HG03108 (cell line): ENCODE measurements around the gene BCL6B.

Experiments used
- ATAC-seq: cut with Tn5 transposase; IDR thresholded peaks from one replicate; pipeline ENCODE4 v1.9.1; 2021; ENCODE audit warnings: moderate library complexity; ENCODE audit not compliant: unreplicated experiment

The BCL6B gene

DNA sequence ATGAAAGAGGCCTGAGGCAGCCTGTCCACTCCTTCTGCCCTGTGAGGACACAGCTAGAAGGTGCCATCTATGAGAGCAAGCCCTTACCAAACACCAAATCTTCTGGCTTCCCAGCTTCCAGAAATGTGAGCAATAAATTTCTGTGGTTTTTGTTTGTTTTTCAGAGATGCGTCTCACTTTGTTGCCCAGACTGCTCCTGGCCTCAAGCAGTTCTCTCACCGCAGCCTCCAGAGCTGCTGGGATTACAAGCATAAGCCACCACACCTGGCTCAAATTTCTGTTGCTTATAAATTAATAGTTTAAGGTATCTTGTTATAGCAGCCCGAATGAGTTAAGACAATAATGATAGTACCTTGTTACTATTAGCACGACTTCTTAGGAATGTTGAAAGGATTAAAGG is 33.5 kb downstream of the BCL6B start:
- ATAC-seq, result no peak

DNA sequence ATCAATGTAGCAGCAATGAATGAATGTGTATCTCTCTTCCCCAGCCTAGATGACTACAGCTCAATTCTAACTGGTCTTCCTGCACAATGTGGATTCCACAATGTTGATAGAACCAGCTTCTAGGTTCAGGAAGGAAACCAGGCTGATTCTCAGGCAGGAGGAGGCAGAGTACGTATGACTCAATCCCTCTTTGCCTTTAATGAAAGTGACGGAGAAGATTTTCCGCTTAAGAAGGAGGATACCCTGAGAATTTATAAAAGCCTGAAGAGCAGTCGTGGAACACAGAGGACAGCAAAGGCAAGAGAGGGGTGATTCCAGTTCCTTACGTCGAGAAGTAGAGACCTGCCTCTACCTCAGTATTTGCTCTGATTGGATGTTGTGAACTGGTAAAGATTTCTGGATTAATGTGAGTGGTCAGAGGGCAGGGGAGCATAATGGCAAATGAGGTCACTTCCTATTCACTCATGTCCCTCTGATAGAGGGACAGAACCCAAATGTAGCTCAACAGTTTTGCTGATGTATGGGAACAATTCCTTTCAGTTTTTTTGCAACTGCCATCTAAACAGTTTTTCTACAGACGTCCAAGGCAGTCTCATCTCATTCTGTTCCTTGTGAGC is 36.1 kb downstream of the BCL6B start:
- ATAC-seq, result no peak

DNA sequence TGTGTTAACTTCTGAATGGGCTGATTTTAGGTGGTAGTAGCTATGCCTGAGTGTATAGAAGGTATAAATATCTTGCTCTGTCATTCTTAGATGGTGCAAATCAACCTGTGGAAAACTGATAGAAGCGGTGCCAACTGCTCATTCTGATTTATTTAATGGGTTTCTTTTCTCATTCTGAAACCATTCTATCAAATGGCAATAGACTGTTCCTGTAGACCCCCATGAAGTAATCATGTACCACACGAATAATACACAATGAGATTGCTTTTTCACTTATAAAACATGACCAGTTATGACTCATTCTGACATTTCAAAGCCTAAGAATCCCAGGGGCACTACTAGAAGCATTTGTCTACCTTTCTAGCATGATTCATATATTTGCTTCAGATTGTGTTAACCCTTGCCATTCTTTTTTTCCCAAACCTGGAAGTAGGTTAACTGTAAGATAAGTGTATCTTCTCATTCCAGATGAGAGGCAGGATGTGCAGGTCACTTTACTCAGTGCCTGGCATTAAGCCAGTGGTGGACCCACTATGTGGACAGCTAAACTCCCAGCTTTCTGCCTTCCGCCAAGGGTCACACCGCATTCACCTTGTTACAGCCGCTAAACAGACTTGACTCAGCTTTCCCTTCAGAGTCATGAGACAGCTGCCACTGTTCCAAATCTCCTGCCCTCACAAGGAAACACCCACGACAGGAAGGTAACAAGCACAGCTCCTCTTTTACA is 37.5 kb downstream of the BCL6B start:
- no peak for ATAC-seq

DNA sequence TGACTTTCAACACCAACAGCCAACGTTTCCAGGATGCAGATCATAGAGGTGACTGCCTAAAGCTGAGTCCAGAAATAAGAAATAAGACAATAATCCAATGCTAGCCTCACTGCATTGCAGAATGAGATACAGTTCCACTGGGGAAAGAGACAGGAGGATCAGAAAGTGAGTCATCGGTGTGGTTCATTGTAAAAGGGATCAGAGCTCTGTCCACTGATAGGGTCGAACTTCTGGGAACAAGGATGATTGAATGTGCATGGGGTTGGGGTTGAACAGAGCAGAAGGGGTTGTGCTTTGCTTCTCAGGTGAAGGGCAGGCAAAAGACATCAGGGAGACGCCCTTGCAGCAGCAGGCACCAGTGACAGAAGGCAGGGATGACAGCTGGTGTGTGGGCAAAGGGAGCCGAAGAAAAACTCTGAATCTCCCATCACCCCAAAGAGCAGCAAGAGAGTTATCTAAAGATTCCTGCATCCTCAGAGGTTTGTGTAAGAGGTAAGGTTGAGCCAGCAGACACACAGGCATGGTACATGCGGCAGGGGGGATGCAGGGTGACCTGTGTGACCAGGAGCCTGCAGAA is 40.8 kb downstream of the BCL6B start:
- no peak for ATAC-seq

DNA sequence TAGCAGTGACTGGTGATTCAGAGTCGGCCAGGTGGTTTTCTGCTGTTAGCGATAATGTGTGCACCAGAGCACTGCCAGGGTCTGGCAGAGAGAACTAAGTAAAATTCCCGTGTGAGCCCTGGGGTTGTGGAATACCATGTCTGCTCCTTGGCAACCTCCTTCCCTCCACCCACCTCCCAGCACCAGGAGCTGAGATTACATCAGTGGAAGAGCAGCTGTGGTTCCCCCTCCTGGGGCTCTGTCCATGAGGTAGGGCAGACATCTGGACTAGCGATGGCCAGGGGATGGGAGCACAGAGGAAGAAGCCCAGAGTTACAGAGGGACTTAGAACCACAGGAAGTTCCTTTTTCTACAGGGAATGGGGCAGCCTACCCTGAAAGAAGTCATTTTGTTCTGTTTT is 41.4 kb downstream of the BCL6B start:
- no peak for ATAC-seq

DNA sequence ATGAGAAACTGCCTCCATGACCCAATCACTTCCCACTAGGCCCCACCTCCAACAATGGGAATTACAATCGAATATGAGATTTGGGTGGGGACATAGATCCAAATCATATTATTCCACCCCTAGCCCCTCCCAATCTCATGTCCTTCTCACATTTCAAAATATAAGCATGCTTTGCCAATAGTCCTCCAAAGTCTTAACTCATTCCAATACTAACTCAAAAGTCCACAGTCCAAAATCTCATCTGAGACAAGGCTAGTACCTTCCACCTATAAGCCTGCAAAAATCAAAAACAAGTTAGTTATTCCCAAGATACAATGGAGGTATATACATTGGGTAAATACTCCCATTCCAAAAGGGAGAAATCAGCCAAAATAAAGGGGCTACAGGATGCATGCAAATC is 44.3 kb downstream of the BCL6B start:
- no peak for ATAC-seq

DNA sequence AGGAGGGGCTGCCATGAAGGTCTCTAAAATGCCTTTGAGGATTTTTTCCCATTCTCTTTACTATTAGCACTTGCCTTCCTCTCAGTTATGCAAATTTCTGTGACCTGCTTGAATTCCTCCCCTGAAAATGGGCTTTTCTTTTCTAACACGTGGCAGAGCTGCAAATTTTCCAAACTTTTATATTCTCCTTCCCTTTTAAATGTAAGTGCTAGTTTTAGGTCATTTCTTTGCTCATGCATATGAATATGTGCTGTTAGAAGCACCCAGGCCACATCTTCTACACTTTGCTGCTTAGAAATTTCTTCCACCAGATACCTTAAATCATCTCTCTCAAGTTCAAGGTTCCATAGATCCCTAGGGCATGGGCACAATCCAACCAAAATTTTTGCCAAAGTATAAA is 45.4 kb downstream of the BCL6B start:
- ATAC-seq, result no peak

DNA sequence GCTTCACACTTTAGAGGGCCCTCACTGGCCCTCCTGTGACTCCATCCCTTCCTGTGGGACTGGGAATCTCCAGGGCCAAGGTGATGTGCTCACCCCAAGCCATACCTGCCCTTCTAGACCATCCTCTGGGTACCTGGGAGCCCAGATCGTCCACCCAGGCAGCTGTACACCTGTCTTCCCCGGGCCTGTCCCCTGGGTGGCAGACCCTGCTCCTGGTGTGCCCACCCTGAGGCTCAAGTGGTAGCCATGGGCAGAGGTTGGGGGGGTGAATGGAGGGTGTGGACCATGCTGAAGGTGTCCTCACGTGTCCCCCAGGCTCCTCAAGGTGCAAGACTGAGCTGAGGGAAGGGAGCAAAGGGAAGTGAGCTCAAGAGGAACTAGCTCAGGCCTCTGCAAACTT is 47.9 kb downstream of the BCL6B start:
- ATAC-seq, result no peak

DNA sequence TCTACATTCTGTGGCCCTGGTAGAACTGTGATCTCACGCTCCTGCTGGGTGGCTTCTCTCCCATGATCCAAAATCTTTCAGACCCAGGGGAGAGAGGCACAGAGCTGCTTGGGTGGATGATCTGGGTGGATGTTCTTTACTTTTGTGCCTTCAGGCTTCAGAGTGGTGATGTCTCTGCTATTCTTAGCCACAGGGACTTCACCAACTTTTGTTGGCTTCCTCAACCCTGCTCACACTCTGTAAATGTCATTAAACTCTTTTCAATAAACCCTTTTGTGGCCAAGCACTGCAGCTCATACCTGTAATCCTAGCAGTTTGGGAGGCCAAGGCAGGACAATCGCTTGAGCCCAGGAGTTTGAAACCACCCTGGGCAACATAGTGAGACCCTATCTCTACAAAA is 49.6 kb downstream of the BCL6B start:
- ATAC-seq, result no peak

DNA sequence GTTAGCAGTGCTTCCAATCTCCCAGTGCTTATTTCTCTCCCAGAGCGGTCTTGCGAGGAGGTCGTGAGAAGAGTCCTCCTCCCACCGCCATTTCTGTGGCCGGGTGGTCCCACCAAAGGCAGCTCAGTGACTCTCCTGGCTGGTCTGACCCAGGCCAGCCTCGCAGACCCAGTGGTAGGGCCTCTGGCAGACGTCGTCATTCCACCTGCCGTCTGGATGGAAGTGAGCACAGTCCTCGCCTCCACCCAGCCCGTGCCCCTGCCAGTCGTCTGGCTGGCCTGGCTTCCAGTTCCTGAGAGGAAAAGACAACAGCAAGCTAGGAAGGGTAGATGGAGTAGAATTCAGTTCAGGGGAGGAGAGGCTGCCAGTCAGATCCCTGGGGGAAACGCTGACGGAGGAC is 52.1 kb downstream of the BCL6B start:
- no peak for ATAC-seq

DNA sequence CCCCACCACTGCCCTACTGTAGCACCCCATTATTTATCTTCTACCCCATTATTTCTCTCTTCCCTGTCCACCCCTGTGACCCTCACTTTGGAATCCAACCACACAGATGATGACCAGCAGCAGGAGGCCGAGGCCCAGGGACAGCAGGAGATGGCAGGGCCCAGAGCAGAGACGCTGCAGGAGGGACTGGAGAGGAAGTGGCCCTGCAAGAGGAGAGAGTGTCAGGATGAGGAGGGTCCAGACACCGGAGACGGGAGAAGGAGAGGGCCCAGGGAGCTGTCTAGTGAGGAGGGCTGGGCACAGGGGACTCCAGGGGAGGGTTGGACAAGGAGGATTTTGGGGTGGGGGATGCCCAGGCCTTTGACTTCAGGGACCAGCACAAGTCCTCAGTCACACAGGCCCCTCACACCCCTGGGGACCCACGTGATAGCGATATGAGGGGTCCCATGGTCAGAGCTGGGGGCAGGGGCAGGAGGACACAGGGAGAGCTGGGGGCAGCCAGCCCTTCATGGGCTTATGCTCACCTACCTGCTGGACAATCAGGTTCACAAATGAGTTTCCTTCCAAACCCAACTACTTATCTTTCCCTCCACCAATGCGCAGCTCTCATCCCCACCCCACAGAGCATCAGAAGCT is 55.2 kb downstream of the BCL6B start:
- no peak for ATAC-seq

DNA sequence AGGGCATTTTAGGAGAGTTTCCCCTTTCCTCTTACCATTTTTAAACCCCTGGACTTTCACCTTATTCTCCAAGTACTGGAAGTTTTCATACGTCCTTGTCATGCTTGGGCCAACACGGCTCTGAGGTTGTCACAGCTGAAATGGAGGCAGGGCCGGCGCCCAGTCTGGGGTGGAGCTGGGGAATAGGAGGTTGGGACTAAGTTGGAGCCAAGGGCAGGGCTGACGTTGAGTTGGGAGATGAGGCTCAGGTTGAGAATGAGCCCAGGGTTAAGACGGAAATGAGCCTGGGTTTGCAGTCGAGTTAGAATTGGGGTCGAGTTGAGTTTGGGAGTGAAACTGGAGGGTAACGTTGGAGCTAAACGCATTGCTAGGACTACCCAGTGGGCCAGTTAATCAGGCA is 55.9 kb downstream of the BCL6B start:
- no peak for ATAC-seq
